B cell (primary cell): ENCODE measurements around the gene MED13. TPM values are rescaled to one million over a fixed set of nuclear protein-coding genes. Genes with fewer than 3 reads are reported as not detected.

Source experiments
- ATAC-seq: fragments of 200-7000 bp; cut with Tn5 transposase; one replicate; pipeline ENCODE4 v1.10.0; 2021; ENCODE audit warnings: low read depth, mild to moderate bottlenecking, moderate number of reproducible peaks, moderate library complexity
- CTCF ChIA-PET: fragments of 350-600 bp; sonication (Branson Sonifier 250); formaldehyde crosslinking; loops from one replicate; lab custom pipeline; 2021; ENCODE audit warnings: antibody characterized with exemption, inconsistent platforms; lab: Charles Lee
- POLR2A ChIA-PET: fragments of 350-600 bp; sonication (Branson Sonifier 250); formaldehyde crosslinking; loops from one replicate; lab custom pipeline; 2021; ENCODE audit warnings: antibody characterized with exemption; lab: Charles Lee
- DNase-seq: peaks from one replicate; pipeline ENCODE4 v3.0.0; 2013
- H2AFZ ChIP-seq: 2 replicates; pipeline ENCODE4 v1.6.1; 2012; ENCODE audit warnings: mild to moderate bottlenecking, low read depth, low read length; ENCODE audit not compliant: insufficient read depth, poor library complexity, severe bottlenecking
- H3K27ac ChIP-seq, 2 donors: 1 replicate in 1 of 2; 2 replicates in 1 of 2; pipeline ENCODE4 v1.5.1; 2012 to 2013; ENCODE audit warnings: low read length in 2 of 2, mild to moderate bottlenecking in 2 of 2, moderate library complexity in 1 of 2
- H3K27me3 ChIP-seq, 4 experiments: fragments of 200-600 bp in 1 of 4; sonication (generic) in 1 of 4; replicated peaks in 1 of 4; 1 replicate in 2 of 4; 2 replicates in 2 of 4; pipeline versions ENCODE4 v1.6.1 to v1.7.0; 2013 to 2016; ENCODE audit warnings: low read length in 3 of 4, mild to moderate bottlenecking in 2 of 4, mixed read lengths in 1 of 4, moderate library complexity in 1 of 4; ENCODE audit not compliant: insufficient read depth in 4 of 4, control insufficient read depth in 3 of 4; ENCODE audit errors: control extremely low read depth in 1 of 4
- H3K36me3 ChIP-seq, 2 experiments: replicated peaks in 1 of 2; 1 replicate in 1 of 2; 2 replicates in 1 of 2; pipeline versions ENCODE4 v1.6.1 to v1.7.1; 2013; ENCODE audit warnings: low read length in 1 of 2; ENCODE audit not compliant: insufficient read depth in 2 of 2, control insufficient read depth in 1 of 2; ENCODE audit errors: control extremely low read depth in 1 of 2, extremely low read depth in 1 of 2
- H3K4me1 ChIP-seq, 2 donors: fragments of 200-600 bp in 1 of 2; sonication (generic) in 1 of 2; 1 replicate in 1 of 2; 2 replicates in 1 of 2; pipeline versions ENCODE4 v1.5.1 to v1.6.1; 2013 to 2017; ENCODE audit warnings: low read length in 2 of 2; ENCODE audit not compliant: control insufficient read depth in 2 of 2, insufficient read depth in 2 of 2
- H3K4me2 ChIP-seq: replicated peaks from 2 replicates; pipeline ENCODE3; 2012; ENCODE audit warnings: mild to moderate bottlenecking, low read depth, low read length; ENCODE audit not compliant: poor library complexity, severe bottlenecking
- H3K4me3 ChIP-seq, 5 experiments: fragments of 200-600 bp in 1 of 5; sonication (generic) in 1 of 5; 1 replicate in 3 of 5; 2 replicates in 2 of 5; pipeline versions ENCODE4 v1.5.1 to v1.7.0; 2011 to 2016; ENCODE audit warnings: low read length in 4 of 5, mild to moderate bottlenecking in 4 of 5, low read depth in 2 of 5, control low read depth in 1 of 5, moderate library complexity in 1 of 5; ENCODE audit not compliant: insufficient read depth in 1 of 5; ENCODE audit errors: control extremely low read depth in 1 of 5, extremely low read depth in 1 of 5
- H3K79me2 ChIP-seq: fragments of 200-600 bp; sonication (generic); one replicate; pipeline ENCODE4 v1.6.0; 2016; ENCODE audit warnings: low read length; ENCODE audit not compliant: control insufficient read depth, insufficient read depth
- H3K9ac ChIP-seq: fragments of 200-600 bp; sonication (generic); 2 replicates; pipeline ENCODE4 v1.6.1; 2017; ENCODE audit warnings: mild to moderate bottlenecking, low read length, moderate library complexity
- H3K9me3 ChIP-seq, 3 donors: one replicate each; pipeline versions ENCODE4 v1.6.1 to v1.7.1; 2013; ENCODE audit warnings: low read length in 2 of 3; ENCODE audit not compliant: control insufficient read depth in 2 of 3, insufficient read depth in 1 of 3; ENCODE audit errors: control extremely low read depth in 1 of 3
- H4K20me1 ChIP-seq: 2 replicates; pipeline ENCODE4 v1.6.0; 2012; ENCODE audit warnings: mild to moderate bottlenecking, low read length; ENCODE audit not compliant: insufficient read depth, control insufficient read depth, poor library complexity, severe bottlenecking
- H3K27ac Mint-ChIP-seq: one replicate; pipeline ENCODE4 v1.8.0; 2021; ENCODE audit warnings: mixed read lengths
- H3K27me3 Mint-ChIP-seq: one replicate; pipeline ENCODE4 v1.8.0; 2021; ENCODE audit warnings: mixed read lengths
- H3K4me1 Mint-ChIP-seq: one replicate; pipeline ENCODE4 v1.8.0; 2021; ENCODE audit warnings: mixed read lengths
- H3K4me3 Mint-ChIP-seq: one replicate; pipeline ENCODE4 v1.8.0; 2021; ENCODE audit warnings: mixed read lengths
- H3K9me3 Mint-ChIP-seq: one replicate; pipeline ENCODE4 v1.8.0; 2022; ENCODE audit warnings: mixed read lengths; ENCODE audit not compliant: insufficient read depth
- CTCF ChIP-seq: fragments of 200-600 bp; IDR thresholded peaks from one replicate; pipeline ENCODE4 v1.8.0; 2022; ENCODE audit warnings: antibody characterized with exemption, mild to moderate bottlenecking
- EZH2 ChIP-seq: IDR thresholded peaks from 2 replicates; pipeline ENCODE4 v1.6.1; 2012; ENCODE audit warnings: borderline replicate concordance, low read depth, mild to moderate bottlenecking, moderate library complexity, low read length; ENCODE audit not compliant: insufficient read depth, poor library complexity, severe bottlenecking
- WGBS: methylation state at CpG from one replicate; pipeline ENCODE4 v1.1.5; 2013; ENCODE audit warnings: missing lambda C conversion rate; ENCODE audit not compliant: insufficient coverage; 5-methylcytosine and 5-hydroxymethylcytosine counted together
- intact Hi-C: fragments of 100-400 bp; cut with micrococcal nuclease; formaldehyde crosslinking; loops from one replicate; pipeline ENCODE4 v1.10.0; 2022
- polyA plus RNA-seq: library from polyadenylated mRNA; depleted of rRNA; stranded (reverse); fragments of >200 nt; gene quantifications from 2 replicates; pipeline ENCODE4 v1.2.3, GENCODE V29; 2012
- total RNA-seq, 2 donors: library from RNA; stranded (reverse); fragments of 120-200 nt in 1 of 2; gene quantifications; 1 replicate in 1 of 2; 2 replicates in 1 of 2; pipeline versions ENCODE4 v1.2.3 to v1.2.4, GENCODE V29; 2013 to 2022

The MED13 gene
- total and polyA plus RNA-seq, 2 donors (not counting 1 experiment from before 2014, with no cell fraction given): 17.3 to 120 TPM

GRCh38 chr17:61997664-61998063, 67.4 kb downstream of the MED13 start:
- Histone ChIP-seq H3K27me3 (no peaks in the 10 kb centered on the region), H3K4me2 (no peak overlapping the region), H3K4me3 (no peak overlapping the region), H3K79me2 (peaks cover 24% of the 10 kb centered on the region), H3K9ac (no peak overlapping the region), H3K27ac (no peak overlapping the region), H3K9me3 (no peaks in the 10 kb centered on the region), H3K4me1 (no peaks in the 10 kb centered on the region), H4K20me1 (peaks cover 40% of the 10 kb centered on the region), H2AFZ (no peak overlapping the region), H3K36me3 (peaks cover 3 to 22% of the 10 kb centered on the region in 2 experiments)
- intact Hi-C loops: no loop called here
- no CpG with 5 or more reads among the region's 2 CpGs for WGBS
- Mint-ChIP-seq H3K27me3 (no peaks in the 10 kb centered on the region), H3K27ac (no peak overlapping the region), H3K4me1 (peaks cover 19% of the 10 kb centered on the region), H3K9me3 (no peaks in the 10 kb centered on the region), H3K4me3 (no peak overlapping the region)
- ChIA-PET CTCF (no interaction called here), POLR2A (no interaction called here)
- TF ChIP-seq EZH2 (no peak), CTCF (no peak)
- no peak for ATAC-seq
- no peak for DNase-seq

GRCh38 chr17:61996916-61997605, 68.0 kb downstream of the MED13 start:
- Mint-ChIP-seq H3K27me3 (no peaks in the 10 kb centered on the region), H3K4me1 (peaks cover 19% of the 10 kb centered on the region), H3K27ac (no peak overlapping the region), H3K9me3 (no peaks in the 10 kb centered on the region), H3K4me3 (no peak overlapping the region)
- WGBS: 86% methylated on average over 2 of the region's 4 CpGs
- no peak overlapping the region for H3K4me3 ChIP-seq
- no peak for TF ChIP-seq EZH2
- no peak for TF ChIP-seq CTCF
- ChIA-PET POLR2A (no interaction called here), CTCF (no interaction called here)
- peaks cover 6 to 23% of the 10 kb centered on the region in 2 experiments for H3K36me3 ChIP-seq
- H4K20me1 ChIP-seq: peaks cover 40% of the 10 kb centered on the region
- H3K9me3 ChIP-seq: no peaks in the 10 kb centered on the region
- H3K79me2 ChIP-seq: peaks cover 24% of the 10 kb centered on the region
- H3K4me1 ChIP-seq: no peaks in the 10 kb centered on the region
- no peak overlapping the region for H3K9ac ChIP-seq
- H3K27ac ChIP-seq: no peak overlapping the region
- DNase-seq: no peak
- no peak overlapping the region for H3K4me2 ChIP-seq
- no peaks in the 10 kb centered on the region for H3K27me3 ChIP-seq
- no peak overlapping the region for H2AFZ ChIP-seq
- ATAC-seq: no peak
- intact Hi-C loops: no loop called here
